Colonic mucosa (tissue), 4 donors: ENCODE measurements around the gene HNRNPH1. TPM values are rescaled to one million over a fixed set of nuclear protein-coding genes. Genes with fewer than 3 reads are reported as not detected.

Experiments
- DNase-seq: peaks from one replicate; pipeline ENCODE4 v3.0.0-alpha.2; 2020
- H3K27ac ChIP-seq: fragments of 200-600 bp; one replicate; pipeline ENCODE4 v1.8.0; 2021
- H3K27me3 ChIP-seq: fragments of 200-600 bp; one replicate; pipeline ENCODE4 v1.8.0; 2021
- H3K36me3 ChIP-seq: fragments of 200-600 bp; one replicate; pipeline ENCODE4 v1.8.0; 2021
- H3K4me1 ChIP-seq: fragments of 200-600 bp; one replicate; pipeline ENCODE4 v1.8.0; 2021; ENCODE audit warnings: mild to moderate bottlenecking
- H3K4me3 ChIP-seq: fragments of 200-600 bp; one replicate; pipeline ENCODE4 v1.8.0; 2021
- H3K9ac ChIP-seq, 2 donors: one replicate each; pipeline ENCODE4 v1.7.0; 2013; ENCODE audit warnings: control low read depth in 2 of 2, low read depth in 2 of 2, low read length in 2 of 2
- H3K9me3 ChIP-seq: fragments of 200-600 bp; one replicate; pipeline ENCODE4 v1.8.0; 2021
- intact Hi-C: fragments of 100-400 bp; cut with DNase I; formaldehyde crosslinking; loops from one replicate; pipeline ENCODE4 v1.14.1; 2022
- total RNA-seq, 2 donors: library from RNA; stranded (reverse); fragmentation: NEBNext Ultra II Directional in 1 of 2; extraction: Animal tissue kit (Norgen Biotek cat#: 25700) in 1 of 2; gene quantifications; one replicate each; pipeline ENCODE4 v1.2.1, GENCODE V29; 2021
- TF ChIP-seq, protein P1 (sequence below): fragments of 200-600 bp; IDR thresholded peaks from one replicate; pipeline ENCODE4 v1.8.0; 2022; ENCODE audit warnings: antibody characterized with exemption, mild to moderate bottlenecking
- donor health status: healthy.
- donor health status: DM: no; HTN: no; CAD: no.
- donor health status: DM: no; HTN: no; CAD: no.

The HNRNPH1 gene
- total RNA-seq, 2 donors from 2014 or later, result 332 to 510 TPM

DNA sequence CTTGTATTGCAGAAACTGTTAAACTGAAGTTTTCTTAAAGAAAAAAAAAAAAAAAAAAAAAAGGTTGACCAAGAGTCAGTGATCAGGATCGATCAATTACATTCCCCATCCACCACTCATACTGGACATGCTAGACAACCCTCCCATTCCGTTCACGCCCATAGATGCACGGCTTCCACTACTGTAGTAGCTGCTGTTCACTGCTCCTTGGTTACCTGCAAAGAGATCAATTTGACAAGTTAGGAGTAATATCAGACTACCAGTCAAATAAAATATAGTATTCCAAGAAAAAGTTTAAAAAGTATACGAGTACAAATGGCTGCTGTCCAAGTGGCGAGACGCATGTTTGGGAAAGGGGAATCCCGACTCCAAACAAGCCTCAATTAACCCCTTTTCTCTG lies 8.7 kb downstream of the HNRNPH1 start:
- no peaks in the 10 kb centered on the region for H3K27me3 ChIP-seq
- H3K9ac ChIP-seq, result no peak overlapping the region
- H3K9me3 ChIP-seq, result no peaks in the 10 kb centered on the region
- DNase-seq, result no peak
- no peaks in the 10 kb centered on the region for H3K4me1 ChIP-seq
- no peak overlapping the region for H3K4me3 ChIP-seq
- intact Hi-C loops, result loop anchor here (10.0 kb wide), 1 partner anchor 110 kb away; no protein-coding TSS in a partner anchor
- TF ChIP-seq, protein P1, sequence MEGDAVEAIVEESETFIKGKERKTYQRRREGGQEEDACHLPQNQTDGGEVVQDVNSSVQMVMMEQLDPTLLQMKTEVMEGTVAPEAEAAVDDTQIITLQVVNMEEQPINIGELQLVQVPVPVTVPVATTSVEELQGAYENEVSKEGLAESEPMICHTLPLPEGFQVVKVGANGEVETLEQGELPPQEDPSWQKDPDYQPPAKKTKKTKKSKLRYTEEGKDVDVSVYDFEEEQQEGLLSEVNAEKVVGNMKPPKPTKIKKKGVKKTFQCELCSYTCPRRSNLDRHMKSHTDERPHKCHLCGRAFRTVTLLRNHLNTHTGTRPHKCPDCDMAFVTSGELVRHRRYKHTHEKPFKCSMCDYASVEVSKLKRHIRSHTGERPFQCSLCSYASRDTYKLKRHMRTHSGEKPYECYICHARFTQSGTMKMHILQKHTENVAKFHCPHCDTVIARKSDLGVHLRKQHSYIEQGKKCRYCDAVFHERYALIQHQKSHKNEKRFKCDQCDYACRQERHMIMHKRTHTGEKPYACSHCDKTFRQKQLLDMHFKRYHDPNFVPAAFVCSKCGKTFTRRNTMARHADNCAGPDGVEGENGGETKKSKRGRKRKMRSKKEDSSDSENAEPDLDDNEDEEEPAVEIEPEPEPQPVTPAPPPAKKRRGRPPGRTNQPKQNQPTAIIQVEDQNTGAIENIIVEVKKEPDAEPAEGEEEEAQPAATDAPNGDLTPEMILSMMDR, result no peak
- peaks cover 47% of the 10 kb centered on the region for H3K36me3 ChIP-seq
- H3K27ac ChIP-seq, result no peak overlapping the region

DNA sequence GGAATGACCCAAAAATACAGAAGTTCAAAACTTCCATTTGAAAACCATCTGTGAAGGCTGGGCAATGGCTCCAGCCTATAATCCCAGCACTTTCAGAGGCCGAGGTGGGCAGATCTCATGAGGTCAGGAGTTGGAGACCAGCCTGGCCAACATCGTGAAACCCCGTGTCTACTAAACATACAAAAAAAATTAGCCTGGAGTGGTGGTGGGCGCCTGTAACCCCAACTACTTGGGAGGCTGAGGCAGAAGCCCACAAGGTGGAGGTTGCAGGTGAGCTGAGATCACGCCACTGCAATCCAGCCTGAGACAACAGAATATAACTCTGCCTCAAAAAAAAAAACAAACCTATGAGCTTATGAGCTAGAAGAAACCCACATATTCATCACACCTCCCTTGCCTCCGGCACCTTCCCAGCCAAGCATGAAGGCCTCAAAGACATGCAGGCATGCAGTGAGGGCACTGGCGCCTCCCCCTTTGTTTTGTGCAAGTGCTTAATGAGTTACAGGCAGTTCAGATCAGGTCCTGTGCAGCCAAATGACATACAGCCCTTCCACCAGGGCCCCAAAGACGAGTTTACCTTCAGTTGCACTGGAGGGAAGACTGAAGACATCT lies 9.9 kb downstream of the HNRNPH1 start:
- Histone ChIP-seq H3K9me3 (no peaks in the 10 kb centered on the region), H3K9ac (no peak overlapping the region), H3K4me1 (no peaks in the 10 kb centered on the region), H3K27me3 (no peaks in the 10 kb centered on the region), H3K4me3 (no peak overlapping the region), H3K36me3 (peaks cover 44% of the 10 kb centered on the region), H3K27ac (no peak overlapping the region)
- TF ChIP-seq, protein P1, result no peak
- intact Hi-C loops, result loop anchor here (10.0 kb wide), 1 partner anchor 111 kb away; no protein-coding TSS in a partner anchor
- DNase-seq, result no peak

DNA sequence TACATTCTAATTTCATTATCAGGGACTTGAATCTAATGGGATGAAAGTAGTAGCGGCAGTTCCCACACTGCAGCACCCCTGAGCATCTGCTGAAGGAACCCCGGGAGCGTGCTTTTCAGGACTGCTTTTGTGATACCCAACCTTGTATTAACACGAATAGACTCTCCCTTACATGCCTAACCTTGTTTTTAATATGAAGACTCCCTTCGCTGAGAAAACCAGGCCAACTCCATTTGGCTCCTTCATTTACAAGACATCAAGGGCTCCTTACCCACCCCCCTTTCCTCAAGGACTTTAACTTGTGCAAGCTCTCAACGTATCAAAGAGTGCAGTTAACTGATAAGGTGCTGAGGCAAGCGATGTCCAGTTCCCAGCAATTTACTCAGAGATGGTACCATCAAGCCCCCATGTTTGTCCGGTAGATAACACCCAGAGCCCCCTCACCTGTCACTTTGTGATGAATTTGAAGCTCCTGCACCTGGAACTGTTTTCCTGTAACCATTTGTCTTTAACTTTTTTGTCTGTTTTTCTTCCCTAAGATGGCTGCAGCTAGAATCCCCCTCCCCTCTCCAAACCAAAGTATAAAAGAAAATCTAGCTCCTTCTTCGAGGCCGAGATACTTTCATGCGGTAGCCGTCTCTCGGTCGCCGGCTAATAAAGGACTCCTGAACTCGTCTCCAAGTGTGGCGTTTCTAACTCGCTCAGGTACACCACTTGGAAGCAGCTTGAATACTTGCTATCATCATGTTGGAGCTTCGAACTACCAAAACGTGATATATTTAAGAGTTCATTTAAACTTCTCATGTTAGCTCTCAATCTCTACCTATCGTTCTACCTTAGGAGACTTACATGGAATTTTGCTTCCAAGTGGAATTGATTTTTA lies 10.7 kb downstream of the HNRNPH1 start:
- TF ChIP-seq, protein P1, result no peak
- peaks cover 36% of the 10 kb centered on the region for H3K36me3 ChIP-seq
- intact Hi-C loops, result loop anchor here (10.0 kb wide), 1 partner anchor 112 kb away; no protein-coding TSS in a partner anchor
- H3K4me3 ChIP-seq, result no peak overlapping the region
- no peaks in the 10 kb centered on the region for H3K4me1 ChIP-seq
- H3K27ac ChIP-seq, result no peak overlapping the region
- H3K9me3 ChIP-seq, result no peaks in the 10 kb centered on the region
- H3K27me3 ChIP-seq, result no peaks in the 10 kb centered on the region
- DNase-seq, result no peak
- H3K9ac ChIP-seq, result no peak overlapping the region

DNA sequence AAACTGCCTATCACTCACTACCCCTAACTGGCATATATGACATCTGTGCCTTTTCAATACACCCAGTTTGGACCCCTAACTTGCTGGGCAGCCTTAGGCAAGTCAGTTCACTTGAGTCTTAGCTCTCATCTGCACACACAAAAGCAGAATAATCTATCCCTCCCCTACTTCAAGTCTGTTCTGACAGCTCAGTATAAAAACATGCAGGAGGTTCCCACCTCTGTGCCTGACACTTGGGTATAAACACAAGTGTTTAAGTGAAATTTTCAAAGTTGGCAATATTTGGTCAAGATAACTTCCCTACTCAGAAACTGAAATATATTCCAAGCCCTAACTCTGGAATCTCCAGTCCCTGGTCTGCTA lies 12.6 kb downstream of the HNRNPH1 start:
- DNase-seq, result no peak
- TF ChIP-seq, protein P1, result no peak
- Histone ChIP-seq H3K9ac (no peak overlapping the region), H3K4me1 (no peaks in the 10 kb centered on the region), H3K9me3 (no peaks in the 10 kb centered on the region), H3K4me3 (no peak overlapping the region), H3K27ac (no peak overlapping the region), H3K27me3 (no peaks in the 10 kb centered on the region), H3K36me3 (peaks cover 21% of the 10 kb centered on the region)
- intact Hi-C loops, result loop anchor here (10.0 kb wide), 1 partner anchor 114 kb away; no protein-coding TSS in a partner anchor

DNA sequence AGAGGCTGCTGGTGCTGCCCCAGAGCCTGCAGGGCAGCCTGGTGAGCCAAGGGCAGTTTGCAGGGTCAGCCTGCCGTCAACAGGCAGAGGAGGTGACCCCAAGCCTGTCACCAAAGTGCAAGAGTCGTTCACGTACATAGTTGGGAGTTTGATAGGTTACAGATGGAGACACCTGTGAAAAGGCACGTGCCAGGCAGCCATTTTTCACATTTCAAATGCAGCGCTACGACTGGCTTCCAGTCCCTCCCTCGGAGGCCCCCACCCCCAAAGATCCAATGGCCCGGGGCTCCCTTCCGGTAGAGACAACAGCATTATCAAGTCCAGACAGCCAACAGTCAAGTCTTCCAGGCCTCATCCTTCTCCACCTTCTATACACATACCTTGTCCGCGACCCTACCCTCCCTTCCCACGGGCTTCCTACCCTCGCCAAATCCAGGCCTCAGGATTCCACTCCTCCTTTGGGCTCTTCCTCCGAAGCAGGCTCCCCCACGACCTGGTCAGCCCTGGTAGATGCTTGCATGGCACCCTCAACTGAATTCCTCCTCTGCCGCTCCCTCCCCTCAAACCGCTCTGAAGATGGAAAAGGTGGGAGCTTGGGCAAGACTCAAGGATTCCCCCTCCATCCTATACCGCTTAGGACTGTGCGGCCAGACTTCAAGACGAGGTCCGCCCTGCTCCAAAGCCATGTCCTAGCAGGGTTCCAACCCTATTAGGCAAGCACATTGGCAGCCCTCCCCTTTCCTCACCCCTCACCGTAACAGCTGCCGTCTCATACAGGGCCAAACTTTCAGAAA lies 13.2 kb downstream of the HNRNPH1 start:
- Histone ChIP-seq H3K4me3 (no peak overlapping the region), H3K27ac (no peak overlapping the region), H3K27me3 (no peaks in the 10 kb centered on the region), H3K4me1 (no peaks in the 10 kb centered on the region), H3K36me3 (peaks cover 16% of the 10 kb centered on the region), H3K9ac (no peak overlapping the region), H3K9me3 (no peaks in the 10 kb centered on the region)
- TF ChIP-seq, protein P1, result no peak
- DNase-seq, result no peak
- intact Hi-C loops, result loop anchor here (10.0 kb wide), 1 partner anchor 114 kb away; no protein-coding TSS in a partner anchor
